T-helper 1 cell (primary cell): ENCODE measurements around the gene DHRS7.

ENCODE experiments used
- DNase-seq, 5 donors: peaks; one replicate each; pipeline ENCODE4 v3.0.0-alpha.2; 2012 to 2020

DHRS7 gene

DNA sequence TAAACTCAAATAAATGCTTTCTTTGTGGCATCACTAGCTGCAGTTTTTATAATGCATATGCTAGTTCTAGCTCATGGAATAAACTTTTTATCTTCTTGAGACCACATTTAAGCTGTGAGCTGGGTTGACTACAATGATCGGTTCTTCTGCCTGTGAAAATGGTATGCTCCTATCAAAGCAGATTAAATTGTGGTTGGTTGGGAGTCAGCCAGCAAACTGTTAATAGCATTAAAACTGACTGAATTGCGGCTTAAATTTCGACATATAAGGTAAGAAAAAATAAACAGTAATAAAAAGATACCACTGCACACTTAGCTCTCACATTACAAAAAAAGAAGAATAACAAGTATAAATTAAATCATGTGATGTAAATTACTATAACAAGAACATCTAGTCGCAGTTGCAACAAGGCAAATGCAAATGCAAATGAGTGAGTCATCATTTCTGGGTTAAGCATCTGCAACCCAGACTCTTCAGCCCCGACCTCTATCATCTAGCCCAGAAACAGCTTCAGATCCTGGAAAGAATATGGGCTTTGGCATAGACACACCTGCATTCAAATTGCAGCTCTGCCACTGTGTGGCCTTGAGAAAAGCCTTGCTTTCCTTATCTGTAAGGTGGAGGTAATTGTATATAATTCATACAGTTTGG, 19.8 kb upstream of the DHRS7 start:
- DNase-seq, result no peak

DNA sequence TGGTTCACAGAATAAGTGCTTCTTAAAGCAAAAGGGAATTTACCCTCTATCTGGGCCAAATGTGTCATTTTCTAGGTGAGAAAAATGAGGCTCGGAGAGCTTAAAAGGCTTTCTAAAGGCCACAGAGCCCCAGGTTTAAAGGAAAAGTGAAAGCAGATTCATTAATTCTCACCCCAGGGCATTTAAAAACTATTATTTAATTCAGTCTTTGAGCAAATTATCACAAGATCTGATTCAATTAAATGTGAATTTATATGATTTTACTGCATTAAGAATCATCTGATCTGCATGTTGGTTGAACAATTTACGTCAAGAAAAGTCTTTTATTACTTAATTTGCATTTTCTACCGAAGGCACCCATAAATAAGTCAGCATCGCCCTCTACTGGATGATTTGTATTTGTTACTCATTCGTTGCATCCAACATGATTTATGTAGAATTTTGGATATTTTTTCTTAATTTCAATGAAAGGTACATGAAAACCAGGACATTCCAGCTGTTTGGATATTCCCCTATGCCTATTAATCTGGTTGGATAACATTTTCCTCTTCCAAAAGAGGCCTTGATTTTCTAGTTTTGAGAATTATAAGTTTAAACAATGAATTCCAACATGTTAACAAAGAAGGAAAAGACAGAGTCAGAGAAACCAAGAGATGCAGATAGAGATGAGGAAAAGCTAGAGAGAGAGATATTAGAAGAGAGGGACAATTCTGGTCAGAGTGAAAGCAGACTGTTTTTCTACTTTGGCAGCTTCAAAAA, 19.1 kb upstream of the DHRS7 start:
- peak in 3 of 5 donors; percentile 3 to 70 (median 41) for DNase-seq

DNA sequence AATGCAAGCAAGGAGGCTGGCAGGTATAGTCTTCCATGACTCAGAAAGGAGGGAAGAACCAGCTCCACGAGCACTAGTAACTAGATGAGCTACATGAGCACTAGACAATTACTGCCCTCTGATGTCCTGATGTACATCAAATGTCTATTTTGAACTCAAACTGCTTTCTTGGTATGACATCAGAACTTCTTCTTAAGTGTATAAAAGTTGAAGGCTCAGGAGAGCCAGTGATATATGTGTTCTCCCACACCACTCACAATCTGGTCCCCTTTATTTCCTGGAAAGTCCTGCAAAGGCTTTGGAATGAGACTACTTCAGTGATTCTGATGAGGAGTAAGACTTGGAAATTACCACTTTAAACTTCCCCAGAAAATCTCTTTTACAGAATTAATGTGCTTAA, 18.5 kb upstream of the DHRS7 start:
- peak in 1 of 5 donors; percentile 27 for DNase-seq

DNA sequence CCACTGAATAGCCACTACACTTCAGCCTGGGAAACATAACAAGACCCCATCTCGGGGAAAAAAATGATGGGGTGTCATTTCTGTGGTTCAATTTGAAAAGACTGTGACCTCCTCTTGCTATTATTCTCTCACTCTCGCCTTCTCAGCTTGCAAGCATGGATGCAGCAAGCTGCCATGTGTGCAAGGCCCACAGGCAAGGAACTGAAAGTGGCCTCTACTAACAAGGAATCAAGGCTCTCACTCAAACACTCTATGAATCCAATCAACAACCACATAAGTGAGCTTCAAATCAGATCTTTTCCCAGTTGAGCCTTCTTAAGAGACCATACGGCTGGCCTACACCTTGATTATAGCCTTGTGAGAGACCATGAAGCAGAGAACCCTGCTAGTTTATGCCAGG, 17.9 kb upstream of the DHRS7 start:
- no peak for DNase-seq

DNA sequence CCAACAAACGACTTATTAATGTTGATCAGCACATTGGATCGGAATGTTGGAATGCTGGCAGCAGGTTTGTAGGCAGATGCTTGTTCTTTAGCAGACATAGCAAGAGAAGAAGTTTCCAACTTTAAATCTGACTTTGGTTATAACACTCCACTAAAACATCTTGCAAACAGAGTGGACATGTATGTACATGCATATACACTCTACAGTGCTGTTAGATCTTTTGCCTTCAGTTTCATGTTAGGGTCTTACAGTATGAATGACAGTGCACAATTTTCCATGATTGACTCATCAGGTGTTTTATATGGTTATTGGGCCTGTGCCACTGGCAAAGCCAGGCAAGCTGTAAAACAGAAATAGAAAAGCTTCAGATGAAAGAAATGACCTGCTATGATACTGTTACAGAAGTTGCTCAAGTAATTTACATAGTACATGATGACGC, 14.3 kb upstream of the DHRS7 start:
- no peak for DNase-seq

DNA sequence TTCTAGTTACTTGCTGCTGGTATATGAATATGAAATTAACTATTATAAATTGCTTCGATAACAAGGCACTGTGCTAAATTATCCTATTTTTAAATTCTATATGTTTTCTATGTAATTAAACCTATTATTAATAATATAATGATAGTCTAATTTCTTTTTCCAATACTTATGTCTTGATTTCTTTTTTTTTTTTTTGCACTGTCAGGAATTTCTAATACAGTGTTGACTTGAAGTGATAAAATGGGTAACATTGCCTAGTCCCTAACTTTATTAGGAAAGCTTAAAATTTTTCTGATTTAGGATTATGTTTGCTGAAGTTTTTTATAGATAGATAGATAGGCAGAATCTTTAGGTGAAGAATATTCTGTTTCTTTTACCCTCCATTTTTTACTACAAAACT, 13.6 kb upstream of the DHRS7 start:
- no peak for DNase-seq

DNA sequence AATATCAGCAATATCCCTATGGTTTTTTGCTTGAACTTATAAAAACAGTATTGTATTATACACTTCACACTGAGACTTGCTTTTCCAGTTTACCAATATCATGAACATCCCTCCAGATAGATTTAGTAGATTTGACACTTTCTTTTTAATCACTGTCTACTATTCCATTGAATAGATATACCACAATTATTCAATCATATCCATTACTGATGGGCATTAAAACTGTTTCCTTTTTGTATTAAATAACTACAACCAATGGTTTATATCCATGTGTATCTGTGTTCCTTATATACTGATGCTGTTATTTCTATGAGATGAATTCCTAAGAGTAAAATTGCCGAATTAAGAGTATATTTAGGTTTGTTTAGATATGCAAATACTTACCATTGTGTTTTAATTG, 13.0 kb upstream of the DHRS7 start:
- DNase-seq, result no peak

DNA sequence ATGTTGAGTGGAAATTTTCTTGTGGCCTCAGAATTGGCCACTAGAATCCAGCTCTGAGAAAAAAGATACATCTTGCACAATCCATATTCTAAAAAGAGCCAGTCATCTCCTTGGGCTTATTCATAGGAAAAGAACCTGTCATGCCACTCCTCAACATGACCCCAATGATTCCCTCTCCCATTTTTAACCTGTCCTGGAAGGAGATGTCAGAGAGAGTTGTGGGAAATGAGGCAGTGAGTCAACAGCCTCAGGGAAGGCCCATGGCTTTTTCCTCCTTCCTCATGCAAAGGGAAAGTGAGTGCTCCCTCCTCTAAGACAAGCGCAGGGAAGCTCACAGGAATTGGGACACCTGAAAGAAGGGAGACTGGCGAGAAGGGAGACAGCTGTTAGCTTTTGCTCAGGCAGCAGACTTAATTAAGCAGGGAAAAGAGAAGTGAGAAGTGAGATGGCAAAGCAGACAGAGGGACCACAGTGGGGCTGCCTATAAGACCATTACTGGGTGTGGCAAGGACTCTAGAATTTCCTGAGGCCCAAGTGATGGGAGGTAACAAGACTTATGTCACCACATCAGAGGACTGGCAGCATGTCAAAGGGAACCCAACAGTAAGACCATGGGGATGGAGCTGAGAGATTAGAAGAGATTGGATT, 10.2 kb upstream of the DHRS7 start:
- DNase-seq, result no peak

DNA sequence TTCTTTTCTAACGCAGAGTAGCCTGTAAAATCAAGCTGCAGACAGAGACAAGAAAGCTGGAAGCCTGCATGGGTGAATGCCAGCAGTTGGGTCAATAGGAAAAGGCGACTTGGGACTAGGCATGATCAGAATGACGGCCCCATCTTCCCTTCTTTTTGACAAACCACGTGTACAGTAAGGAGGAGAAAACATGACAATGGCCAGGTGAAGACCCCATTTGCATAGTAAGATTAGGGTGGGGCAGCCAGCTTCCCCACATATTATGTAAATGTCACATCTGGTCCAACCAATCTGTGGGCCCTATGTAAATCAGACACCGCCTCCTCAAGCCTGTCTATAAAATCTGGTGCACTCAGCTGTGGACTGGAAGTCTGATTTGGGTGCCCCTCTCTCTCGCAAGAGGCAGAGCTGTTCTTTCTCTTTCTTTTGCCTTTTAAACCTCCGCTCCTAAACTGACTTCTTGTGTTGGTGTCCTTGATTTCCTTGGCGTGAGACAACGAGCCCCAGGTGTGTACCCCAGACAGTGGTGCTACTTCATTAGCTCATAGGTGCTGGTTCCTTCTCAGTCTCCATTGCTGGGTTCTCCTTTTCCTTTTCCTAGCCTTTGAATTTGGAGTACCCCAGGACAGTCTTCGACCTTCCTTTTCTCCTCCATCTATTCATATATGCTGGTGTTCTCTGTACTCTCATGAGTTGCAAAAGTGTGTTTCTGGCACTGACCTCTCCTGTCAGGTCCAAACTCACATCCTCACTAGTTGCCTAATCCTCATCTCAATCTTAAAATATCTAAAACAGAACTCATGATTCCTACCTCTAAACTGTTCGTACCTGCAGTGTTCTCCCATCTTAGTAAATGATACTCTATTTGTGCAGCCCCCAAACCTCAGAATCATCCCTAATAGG, 9.4 kb upstream of the DHRS7 start:
- no peak for DNase-seq

DNA sequence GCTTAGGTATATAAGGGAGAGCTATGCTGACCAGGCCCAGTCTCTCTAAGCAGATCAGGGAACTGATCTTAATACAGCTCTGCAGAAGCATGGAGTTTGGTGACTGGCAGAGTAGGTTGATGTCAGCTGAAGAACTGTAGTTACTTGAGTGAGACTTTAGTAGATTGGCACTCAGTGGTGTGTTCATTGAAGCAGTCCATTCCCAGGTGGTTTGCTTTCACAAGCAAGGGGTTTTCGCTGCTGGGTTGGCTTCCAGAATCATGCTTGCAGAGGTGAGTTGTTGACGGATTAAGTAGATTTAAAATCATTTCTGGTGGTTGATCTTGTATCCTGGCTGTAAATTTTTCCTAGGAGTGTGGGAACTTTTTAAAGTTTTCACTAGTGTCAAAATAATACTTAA, 6.5 kb upstream of the DHRS7 start:
- no peak for DNase-seq

DNA sequence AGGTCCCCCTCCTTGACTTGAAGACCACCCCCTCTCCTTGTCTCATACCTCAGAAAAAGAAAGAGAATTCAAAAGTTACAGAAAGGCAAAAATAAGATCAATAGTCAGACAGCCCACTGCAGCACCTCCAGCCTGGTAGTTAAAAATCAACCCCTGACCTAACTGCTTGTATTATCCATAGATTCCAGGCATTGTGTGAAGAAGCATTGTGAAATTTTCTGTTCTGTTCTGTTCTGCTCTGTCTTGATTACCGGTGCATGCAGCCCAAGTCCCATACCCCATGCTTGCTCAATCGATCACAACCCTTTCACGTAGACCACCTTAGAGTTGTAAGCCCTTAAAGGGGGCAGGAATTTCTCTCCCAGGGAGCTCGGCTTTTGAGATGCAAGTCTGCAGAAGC, 5.8 kb upstream of the DHRS7 start:
- no peak for DNase-seq

DNA sequence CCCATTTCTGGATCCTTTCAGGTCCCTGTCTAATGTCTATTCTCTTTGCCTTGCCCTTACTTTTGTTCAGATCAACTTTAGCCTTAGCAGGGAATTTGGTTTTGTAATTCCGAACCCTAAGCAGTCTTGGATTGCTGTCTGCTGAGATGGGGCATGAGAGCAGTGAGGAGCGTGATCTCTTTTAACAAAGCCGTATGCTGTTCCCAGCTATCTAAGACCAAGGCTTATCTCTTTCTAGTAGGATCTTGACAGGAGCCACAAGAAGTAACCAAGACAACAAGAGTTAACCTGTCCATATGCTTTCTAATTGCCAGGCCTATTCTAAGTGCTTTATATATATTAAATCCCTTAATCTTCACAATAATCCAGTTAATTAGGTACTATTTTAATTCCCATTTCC, 4.5 kb upstream of the DHRS7 start:
- no peak for DNase-seq

DNA sequence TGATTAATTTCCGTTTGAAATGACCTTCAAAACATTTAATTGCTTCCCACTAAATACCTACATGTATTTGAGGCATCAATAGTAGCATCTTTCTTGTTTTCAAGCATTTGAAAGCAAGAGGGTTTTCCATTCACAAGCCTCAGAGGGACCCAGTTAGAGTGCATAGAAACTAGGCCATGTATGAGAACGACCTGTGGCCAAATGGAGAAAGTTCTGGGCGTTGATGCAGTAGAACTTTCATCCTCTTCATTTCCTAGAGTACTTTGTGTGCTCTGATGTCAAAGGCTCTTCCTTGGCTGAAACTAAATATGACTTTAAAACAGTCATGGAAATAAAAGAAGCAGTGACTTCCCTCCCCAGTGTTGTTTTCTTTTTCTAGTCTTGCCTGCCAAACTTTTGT, 944 bp upstream of the DHRS7 start:
- peak in 1 of 5 donors; percentile 17 for DNase-seq

DNA sequence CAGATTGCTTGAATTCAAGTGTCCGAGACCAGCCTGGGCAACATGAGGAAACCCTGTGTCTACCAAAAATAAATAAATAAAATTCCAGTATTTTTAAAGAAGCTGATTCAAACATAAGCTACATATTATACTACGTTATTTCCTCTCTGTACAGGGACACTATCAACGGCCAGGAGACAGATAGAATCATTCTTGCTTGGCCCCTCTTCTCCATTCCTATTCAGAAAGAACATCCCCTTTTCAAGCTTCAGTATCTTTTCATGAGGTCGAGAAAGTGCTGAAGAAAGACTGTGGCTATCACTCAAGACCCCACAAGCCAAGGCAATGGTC, 314 bp upstream of the DHRS7 start:
- DNase-seq, result no peak

DNA sequence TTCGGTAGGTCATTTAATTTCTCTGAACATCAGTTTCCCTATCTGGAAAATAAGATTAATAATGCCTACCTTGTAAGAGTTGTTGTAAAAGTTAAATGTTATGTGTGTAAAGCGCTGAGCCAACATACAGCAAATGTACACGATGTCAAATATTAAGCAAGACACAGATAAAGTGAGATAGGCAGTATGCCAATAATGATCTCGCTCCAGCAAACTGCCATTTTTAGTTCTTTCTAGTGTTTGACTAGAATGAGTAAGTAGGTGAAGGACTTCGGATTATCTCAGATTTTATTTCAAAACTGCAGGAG, 840 bp downstream of the DHRS7 start:
- no peak for DNase-seq

DNA sequence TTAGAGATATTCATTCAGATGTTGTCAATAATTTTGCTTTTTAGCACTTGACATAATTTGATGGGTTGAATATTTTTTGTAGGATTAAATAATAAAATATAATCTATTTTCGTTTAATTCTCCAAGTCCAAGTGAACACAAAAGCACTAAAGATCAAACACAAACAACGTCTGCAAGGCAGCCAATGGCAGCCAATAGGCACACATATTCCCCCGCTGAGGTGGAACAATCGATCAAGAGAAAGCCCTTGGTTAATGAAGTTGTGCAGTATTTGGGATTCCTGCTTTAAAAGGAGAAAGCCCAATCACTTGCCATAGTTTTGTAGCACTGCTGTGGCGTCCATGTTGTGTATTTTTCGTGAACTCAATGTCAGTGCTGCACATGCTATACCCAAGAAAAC, 1.5 kb downstream of the DHRS7 start:
- DNase-seq, result no peak

DNA sequence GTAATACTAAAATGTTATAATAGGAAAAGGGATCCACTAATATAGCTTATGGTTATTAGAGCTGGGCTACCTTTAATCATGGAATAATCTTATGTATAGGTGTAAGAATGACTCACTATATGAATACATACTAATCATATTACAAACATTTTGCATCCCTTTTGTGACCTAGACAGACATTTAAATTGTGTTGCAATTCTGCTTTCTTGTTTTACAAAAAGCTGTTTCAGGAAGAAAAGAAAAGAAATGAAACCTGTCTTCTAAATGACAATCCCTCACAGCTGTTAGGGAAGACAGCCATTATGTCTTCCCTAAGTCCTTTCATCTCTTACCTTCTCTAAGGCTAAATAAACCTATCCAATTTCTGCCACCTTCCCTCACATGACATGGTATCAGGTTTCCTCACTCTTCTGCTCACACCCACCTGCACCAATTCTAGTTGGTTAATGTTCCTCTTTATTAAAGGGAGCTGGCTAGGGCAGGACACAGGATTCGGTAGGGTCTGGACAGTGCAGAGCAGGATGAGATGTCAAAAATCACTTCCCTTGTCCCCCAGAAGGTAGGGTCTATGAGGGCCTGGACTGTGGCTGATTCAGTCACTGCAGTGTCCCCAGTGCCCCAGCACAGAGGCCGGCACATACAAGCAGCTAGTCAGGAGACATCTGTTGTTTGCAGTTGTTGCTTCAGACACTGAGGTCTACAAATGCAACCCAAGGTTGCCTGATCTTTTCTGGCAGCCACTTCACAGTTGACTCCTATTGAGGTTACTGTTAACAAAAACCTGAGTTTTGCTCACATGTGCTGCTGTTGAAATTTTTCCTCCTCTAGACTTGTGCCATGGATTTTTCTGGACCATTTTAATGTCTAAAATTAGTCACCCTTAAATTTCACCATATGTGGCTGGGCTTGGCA, 3.7 kb downstream of the DHRS7 start:
- no peak for DNase-seq

DNA sequence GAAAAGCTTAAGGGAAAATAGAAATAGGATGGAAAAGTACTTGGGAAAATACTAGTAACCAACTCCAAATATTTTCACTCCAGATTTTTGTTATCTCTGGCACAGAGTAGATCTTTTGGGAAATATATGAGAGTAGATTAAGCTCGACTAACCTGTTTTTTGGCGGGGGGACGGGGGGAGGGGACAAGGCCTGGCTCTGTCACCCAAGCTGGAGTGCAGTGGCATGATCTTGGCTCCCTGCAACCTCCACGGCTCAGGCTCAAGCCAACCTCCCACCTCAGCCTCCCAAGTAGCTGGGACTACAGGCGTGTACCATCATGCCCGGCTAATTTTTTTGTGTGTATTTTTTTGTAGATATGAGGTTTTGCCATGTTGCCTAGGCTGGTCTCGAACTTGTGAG, 4.8 kb downstream of the DHRS7 start:
- DNase-seq, result no peak

DNA sequence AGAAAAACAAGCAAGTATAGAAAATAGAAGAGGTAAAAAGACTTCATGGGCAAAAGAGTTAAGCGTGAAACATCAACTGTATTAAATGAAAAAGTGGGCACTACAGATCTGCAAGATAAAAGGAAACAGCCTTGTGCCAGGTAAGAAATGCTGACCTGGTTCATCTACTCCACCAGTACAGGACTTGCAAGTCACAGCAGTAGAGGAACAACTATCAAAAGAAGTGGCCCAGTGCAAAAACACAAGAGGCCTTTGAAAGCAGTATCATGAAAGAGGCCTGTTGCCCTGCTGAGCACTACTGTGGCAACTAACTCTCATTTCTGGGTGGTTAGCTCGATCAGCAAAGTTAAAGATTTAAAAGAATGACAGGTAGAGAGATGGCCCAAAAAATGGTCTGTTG, 10.5 kb downstream of the DHRS7 start:
- DNase-seq, result no peak

DNA sequence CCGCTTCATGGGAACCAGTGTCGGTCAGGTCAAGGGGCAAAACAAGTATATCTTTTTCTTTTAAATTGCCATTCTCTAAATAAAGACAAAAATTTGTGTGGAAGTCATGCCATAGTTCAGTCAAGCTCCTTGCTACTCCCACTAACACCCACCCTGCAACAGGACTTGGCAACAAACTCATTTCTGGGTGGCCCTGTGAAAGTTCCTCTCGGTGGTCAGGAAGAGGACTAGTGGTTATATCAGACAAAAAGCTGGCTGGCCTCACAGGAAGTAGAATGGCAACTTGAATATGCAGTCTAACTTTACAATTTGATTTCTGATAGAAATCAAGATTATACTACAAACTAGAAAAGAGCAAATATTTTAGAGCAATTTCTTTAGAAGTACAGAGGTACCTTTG, 11.2 kb downstream of the DHRS7 start:
- peak in 1 of 5 donors; percentile 21 for DNase-seq

DNA sequence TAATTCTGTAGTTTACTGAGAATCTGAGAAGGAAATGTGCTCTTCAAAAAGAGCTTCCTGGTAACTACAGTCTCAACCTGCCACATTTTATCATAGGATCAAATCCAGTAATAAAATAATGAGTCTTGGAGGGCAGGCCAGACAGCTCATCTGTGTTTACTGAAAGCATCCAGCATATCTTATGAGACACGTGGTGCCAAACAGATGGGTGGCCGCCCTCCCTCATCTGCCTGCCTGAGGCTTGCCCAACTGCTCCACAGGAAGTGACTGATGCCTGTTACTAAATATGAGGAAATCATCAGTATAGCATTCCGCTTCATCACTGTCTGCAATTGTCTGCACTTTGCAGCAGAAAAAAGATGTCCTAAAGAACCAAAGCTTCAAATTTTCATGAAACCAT, 13.5 kb downstream of the DHRS7 start:
- DNase-seq, result peak; percentile 25 to 84 (median 56)

DNA sequence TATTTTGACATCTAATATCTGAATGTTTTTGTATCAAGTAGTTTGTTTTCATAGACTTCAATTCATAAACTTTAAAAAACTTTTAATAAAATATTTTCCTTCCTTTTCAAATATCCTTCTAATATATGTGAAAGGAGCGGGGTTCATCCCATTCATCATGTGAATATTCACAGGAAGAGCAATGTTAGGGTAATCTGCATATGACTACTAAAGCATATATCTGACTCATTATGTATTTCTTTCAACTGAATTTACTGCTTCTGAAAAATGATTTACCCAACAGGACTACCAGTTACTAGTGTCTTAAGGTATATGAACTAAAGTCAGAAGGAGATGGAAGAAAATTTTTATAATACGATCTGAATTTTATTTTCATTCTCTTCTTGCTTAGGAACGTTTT, 30.5 kb downstream of the DHRS7 start:
- no peak for DNase-seq
